Muscle layer of colon (tissue), 2 donors: ENCODE measurements around the gene TMEM250.

Source experiments
- H3K27ac ChIP-seq: one replicate; pipeline ENCODE4 v1.7.0; 2013; ENCODE audit warnings: low read depth, mild to moderate bottlenecking, low read length, moderate library complexity
- H3K27me3 ChIP-seq, 2 donors: one replicate each; pipeline ENCODE4 v1.7.0; 2013; ENCODE audit warnings: low read length in 2 of 2, mild to moderate bottlenecking in 2 of 2; ENCODE audit not compliant: insufficient read depth in 2 of 2, control insufficient read depth in 1 of 2
- H3K36me3 ChIP-seq: one replicate; pipeline ENCODE4 v1.7.0; 2013; ENCODE audit warnings: mild to moderate bottlenecking, low read length; ENCODE audit not compliant: insufficient read depth
- H3K4me1 ChIP-seq: one replicate; pipeline ENCODE4 v1.7.0; 2013; ENCODE audit warnings: mild to moderate bottlenecking, low read length; ENCODE audit not compliant: insufficient read depth
- H3K4me3 ChIP-seq, 2 donors: one replicate each; pipeline ENCODE4 v1.7.0; 2013; ENCODE audit warnings: low read length in 2 of 2, low read depth in 1 of 2, mild to moderate bottlenecking in 1 of 2, moderate library complexity in 1 of 2
- H3K9ac ChIP-seq: one replicate; pipeline ENCODE4 v1.7.0; 2013; ENCODE audit warnings: low read length
- H3K9me3 ChIP-seq: one replicate; pipeline ENCODE4 v1.7.0; 2013; ENCODE audit warnings: mild to moderate bottlenecking, low read length
- donor health status: abdominal sarcoma.
- donor health status: Adenocarcinoma of cecum.

The TMEM250 gene

GRCh38 chr9:136137321-136138265 is 18.9 kb upstream of the TMEM250 start:
- Histone ChIP-seq H3K36me3 (no peaks in the 10 kb centered on the region), H3K9ac (no peak overlapping the region), H3K27me3 (peaks cover 11 to 55% of the 10 kb centered on the region in 2 donors)

GRCh38 chr9:136136127-136136925 is 17.7 kb upstream of the TMEM250 start:
- Histone ChIP-seq H3K27me3 (peaks cover 11 to 68% of the 10 kb centered on the region in 2 donors), H3K9ac (no peak overlapping the region), H3K36me3 (no peaks in the 10 kb centered on the region), H3K27ac (no peak overlapping the region), H3K4me1 (no peaks in the 10 kb centered on the region), H3K9me3 (no peaks in the 10 kb centered on the region), H3K4me3 (no peak overlapping the region)

More at GRCh38 chr9:136137321-136138265, 18.9 kb upstream of the TMEM250 start:
- H3K9me3 ChIP-seq = no peaks in the 10 kb centered on the region
- H3K4me1 ChIP-seq = no peaks in the 10 kb centered on the region
- H3K27ac ChIP-seq = no peak overlapping the region
- no peak overlapping the region for H3K4me3 ChIP-seq

- H3K27ac ChIP-seq = no peak overlapping the region
- H3K9ac ChIP-seq = no peak overlapping the region
- H3K9me3 ChIP-seq = no peaks in the 10 kb centered on the region
- H3K27me3 ChIP-seq = peaks cover 11 to 73% of the 10 kb centered on the region in 2 donors
- H3K4me1 ChIP-seq = no peaks in the 10 kb centered on the region
- H3K36me3 ChIP-seq = no peaks in the 10 kb centered on the region
- no peak overlapping the region for H3K4me3 ChIP-seq
Observed at GRCh38 chr9:136135326-136136126, 16.9 kb upstream of the TMEM250 start.

GRCh38 chr9:136133959-136134484 is 15.3 kb upstream of the TMEM250 start:
- Histone ChIP-seq H3K9ac (no peak overlapping the region), H3K27me3 (peaks cover 11 to 76% of the 10 kb centered on the region in 2 donors), H3K4me3 (no peak overlapping the region), H3K4me1 (no peaks in the 10 kb centered on the region), H3K27ac (no peak overlapping the region), H3K9me3 (no peaks in the 10 kb centered on the region), H3K36me3 (no peaks in the 10 kb centered on the region)

DNA sequence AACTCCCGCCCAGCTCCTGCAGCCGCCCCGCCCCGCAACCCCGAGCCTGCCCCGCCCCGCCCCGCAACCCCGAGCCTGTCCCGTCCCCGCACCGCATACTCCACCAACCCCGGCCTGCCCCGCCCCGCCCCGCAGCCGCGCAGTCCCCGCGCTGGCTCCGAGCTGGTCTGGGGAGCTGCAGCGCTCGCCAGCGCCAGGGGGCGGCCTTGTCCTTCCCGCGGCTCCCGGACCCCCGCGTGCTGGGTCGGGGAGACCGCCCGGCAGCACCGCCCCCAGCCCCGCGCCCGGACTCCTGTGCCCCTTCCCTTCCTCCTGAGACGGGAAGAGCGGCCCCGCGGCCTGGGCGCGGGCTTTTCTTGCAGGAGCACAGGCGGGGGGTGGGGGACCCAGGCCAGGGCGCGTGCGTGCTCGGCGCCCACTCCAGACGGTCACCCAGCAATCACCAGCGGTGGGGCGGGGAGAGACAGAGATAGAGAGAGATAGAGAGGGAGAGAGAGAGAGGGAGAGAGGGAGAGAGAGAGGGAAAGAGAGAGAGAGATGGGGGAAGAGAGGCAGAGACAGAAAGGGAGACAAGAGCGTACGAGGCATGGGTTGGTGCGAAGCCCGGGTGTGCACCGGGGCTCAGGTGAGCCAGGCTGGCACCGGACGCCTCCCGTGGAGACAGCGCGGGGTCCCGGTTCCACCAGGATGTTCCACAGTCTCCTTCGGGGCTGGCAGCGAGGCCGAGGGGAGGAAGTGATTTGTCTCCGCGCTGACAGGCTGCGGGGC is 14.7 kb upstream of the TMEM250 start:
- H3K27ac ChIP-seq = no peak overlapping the region
- no peaks in the 10 kb centered on the region for H3K36me3 ChIP-seq
- no peaks in the 10 kb centered on the region for H3K4me1 ChIP-seq
- H3K4me3 ChIP-seq = peak overlapping the region; percentile 27 to 49
- H3K27me3 ChIP-seq = peaks cover 11 to 76% of the 10 kb centered on the region in 2 donors
- H3K9me3 ChIP-seq = no peaks in the 10 kb centered on the region
- H3K9ac ChIP-seq = no peak overlapping the region

DNA sequence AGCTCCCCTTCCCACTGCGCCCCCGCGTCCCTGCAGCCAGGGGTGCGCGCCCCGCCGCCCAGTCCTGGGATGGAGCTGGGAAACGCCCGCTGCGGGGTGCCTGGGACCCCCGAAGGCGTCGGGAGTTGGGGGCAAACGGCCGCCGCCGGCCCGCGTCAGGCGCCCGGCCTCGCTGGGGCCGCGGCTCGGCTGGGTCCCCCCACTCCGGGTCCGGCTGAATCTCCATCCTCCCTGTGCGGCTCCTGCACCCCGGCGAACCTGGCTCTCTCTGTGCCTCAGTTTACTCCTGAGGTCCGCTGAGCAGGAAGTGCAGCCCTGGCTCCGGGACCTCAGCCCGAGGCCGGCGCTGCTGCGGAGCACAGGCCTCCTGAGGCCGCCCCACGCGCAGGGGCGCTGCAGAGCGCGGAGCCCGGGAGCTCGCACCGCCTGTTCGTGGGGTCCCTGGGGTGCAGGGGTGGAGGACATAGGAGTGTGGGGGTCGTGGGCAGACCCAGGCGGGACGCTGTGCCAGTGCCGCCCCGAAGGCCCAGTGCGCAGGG is 13.9 kb upstream of the TMEM250 start:
- Histone ChIP-seq H3K9me3 (no peaks in the 10 kb centered on the region), H3K4me1 (no peaks in the 10 kb centered on the region), H3K4me3 (no peak overlapping the region), H3K36me3 (no peaks in the 10 kb centered on the region), H3K9ac (no peak overlapping the region), H3K27me3 (peaks cover 11 to 78% of the 10 kb centered on the region in 2 donors), H3K27ac (no peak overlapping the region)

- Histone ChIP-seq H3K36me3 (no peaks in the 10 kb centered on the region), H3K4me1 (no peaks in the 10 kb centered on the region), H3K4me3 (no peak overlapping the region), H3K27ac (no peak overlapping the region), H3K27me3 (peaks cover 11 to 78% of the 10 kb centered on the region in 2 donors), H3K9ac (no peak overlapping the region), H3K9me3 (no peaks in the 10 kb centered on the region)
Observed at GRCh38 chr9:136131629-136132511, 13.2 kb upstream of the TMEM250 start.

- Histone ChIP-seq H3K4me1 (no peaks in the 10 kb centered on the region), H3K27ac (no peak overlapping the region), H3K4me3 (no peak overlapping the region), H3K36me3 (no peaks in the 10 kb centered on the region), H3K9ac (no peak overlapping the region), H3K9me3 (no peaks in the 10 kb centered on the region), H3K27me3 (peaks cover 6 to 67% of the 10 kb centered on the region in 2 donors)
Observed at GRCh38 chr9:136129176-136129575, 10.5 kb upstream of the TMEM250 start.

- Histone ChIP-seq H3K27me3 (peaks cover under 1 to 60% of the 10 kb centered on the region in 2 donors), H3K4me3 (no peak overlapping the region), H3K4me1 (no peaks in the 10 kb centered on the region), H3K9ac (no peak overlapping the region), H3K36me3 (no peaks in the 10 kb centered on the region), H3K9me3 (no peaks in the 10 kb centered on the region), H3K27ac (no peak overlapping the region)
Observed at GRCh38 chr9:136128436-136128835, 9.8 kb upstream of the TMEM250 start.
